Measurements from ENCODE around the gene PACRG. TPM values are rescaled to one million over a fixed set of nuclear protein-coding genes. Genes with fewer than 3 reads are reported as not detected.

Gene PACRG
- total RNA-seq, 2 donors from 2014 or later, result 13.0 TPM; not detected in 1

GRCh38 chr6:163207431-163208383, 479.9 kb downstream of the PACRG start:
- ATAC-seq (ENCODE audit: insufficient number of reproducible peaks, low FRiP score, low read depth) (no peak), DNase-seq (ENCODE audit: low spot score) (no peak)
- Histone ChIP-seq H3K27ac (no peak overlapping the region), H3K36me3 (no peaks in the 10 kb centered on the region), H3K9me3 (peaks cover 8% of the 10 kb centered on the region), H3K4me3 (no peak overlapping the region), H3K4me1 (ENCODE audit: control insufficient read depth in 1 of 2, low read depth in 2 of 2) (no peaks in the 10 kb centered on the region), H3K27me3 (replicated peaks; ENCODE audit: insufficient read depth) (no peaks in the 10 kb centered on the region)
- no peak for TF ChIP-seq CTCF (IDR thresholded peaks at IDR 0.05)

- Histone ChIP-seq H3K27ac (no peak overlapping the region), H3K9me3 (peaks cover 8% of the 10 kb centered on the region), H3K4me3 (no peak overlapping the region), H3K36me3 (no peaks in the 10 kb centered on the region), H3K27me3 (replicated peaks; ENCODE audit: insufficient read depth) (no peaks in the 10 kb centered on the region), H3K4me1 (ENCODE audit: control insufficient read depth in 1 of 2, low read depth in 2 of 2) (no peaks in the 10 kb centered on the region)
- no peak for TF ChIP-seq CTCF (IDR thresholded peaks at IDR 0.05)
- ATAC-seq (ENCODE audit: insufficient number of reproducible peaks, low FRiP score, low read depth) (no peak), DNase-seq (ENCODE audit: low spot score) (no peak)
Observed at GRCh38 chr6:163209005-163209404, 481.2 kb downstream of the PACRG start.

GRCh38 chr6:163212123-163212522, 484.3 kb downstream of the PACRG start:
- no peak overlapping the region for H3K27ac ChIP-seq
- no peaks in the 10 kb centered on the region for H3K4me1 ChIP-seq (ENCODE audit: control insufficient read depth in 1 of 2, low read depth in 2 of 2)
- no peak overlapping the region for H3K4me3 ChIP-seq
- TF ChIP-seq CTCF (IDR thresholded peaks at IDR 0.05), result no peak
- no peaks in the 10 kb centered on the region for H3K36me3 ChIP-seq
- H3K27me3 ChIP-seq (replicated peaks; ENCODE audit: insufficient read depth), result no peaks in the 10 kb centered on the region
- DNase-seq (ENCODE audit: low spot score), result no peak
- no peak for ATAC-seq (ENCODE audit: insufficient number of reproducible peaks, low FRiP score, low read depth)
- H3K9me3 ChIP-seq, result peaks cover 8% of the 10 kb centered on the region

GRCh38 chr6:163214259-163214658, 486.5 kb downstream of the PACRG start:
- ATAC-seq (ENCODE audit: insufficient number of reproducible peaks, low FRiP score, low read depth) (no peak), DNase-seq (ENCODE audit: low spot score) (no peak)
- no peaks in the 10 kb centered on the region for H3K27me3 ChIP-seq (replicated peaks; ENCODE audit: insufficient read depth)
- no peaks in the 10 kb centered on the region for H3K4me1 ChIP-seq (ENCODE audit: control insufficient read depth in 1 of 2, low read depth in 2 of 2)
- H3K27ac ChIP-seq, result no peak overlapping the region
- H3K9me3 ChIP-seq, result peaks cover 8% of the 10 kb centered on the region
- no peaks in the 10 kb centered on the region for H3K36me3 ChIP-seq
- H3K4me3 ChIP-seq, result no peak overlapping the region
- TF ChIP-seq CTCF (IDR thresholded peaks at IDR 0.05), result no peak

GRCh38 chr6:163218361-163218894, 490.7 kb downstream of the PACRG start:
- Histone ChIP-seq H3K27ac (no peak overlapping the region), H3K4me1 (ENCODE audit: control insufficient read depth in 1 of 2, low read depth in 2 of 2) (no peaks in the 10 kb centered on the region), H3K36me3 (no peaks in the 10 kb centered on the region), H3K9me3 (no peaks in the 10 kb centered on the region), H3K27me3 (replicated peaks; ENCODE audit: insufficient read depth) (no peaks in the 10 kb centered on the region), H3K4me3 (no peak overlapping the region)
- ATAC-seq (ENCODE audit: insufficient number of reproducible peaks, low FRiP score, low read depth), result no peak
- no peak for TF ChIP-seq CTCF (IDR thresholded peaks at IDR 0.05)
- no peak for DNase-seq (ENCODE audit: low spot score)

Data from thoracic aorta (tissue), 2 donors.